HL-60 (cell line): ENCODE data around the gene MYO5B.

Source experiments
- DNase-seq, 2 experiments: peaks; one replicate each; pipeline ENCODE4 v3.0.0-alpha.2; 2010 to 2020; ENCODE audit warnings: low read depth in 1 of 2, low spot score in 1 of 2
- H3K27ac ChIP-seq: fragments of 250-450 bp; sonication (Bioruptor Pico); replicated peaks from 2 replicates; pipeline ENCODE4 v1.5.1; 2020; ENCODE audit warnings: mild to moderate bottlenecking, moderate library complexity
- H3K27me3 ChIP-seq: fragments of 250-450 bp; sonication (Bioruptor Pico); 2 replicates; pipeline ENCODE4 v1.5.1; 2021; ENCODE audit warnings: mild to moderate bottlenecking, moderate library complexity; ENCODE audit not compliant: insufficient read depth, poor library complexity, severe bottlenecking
- H3K4me3 ChIP-seq: replicated peaks from 2 replicates; pipeline ENCODE4 v1.5.1; 2011; ENCODE audit warnings: mild to moderate bottlenecking, control low read depth, low read length; ENCODE audit not compliant: insufficient read depth
- CTCF ChIP-seq: IDR thresholded peaks from one replicate; pipeline ENCODE4 v1.5.1; 2011; ENCODE audit warnings: low read length, control low read depth, inconsistent platforms; ENCODE audit not compliant: insufficient read depth
- GABPA ChIP-seq: IDR thresholded peaks from 2 replicates; pipeline ENCODE4 v1.6.1; 2012; ENCODE audit warnings: low read depth
- POLR2AphosphoS5 ChIP-seq: IDR thresholded peaks from 2 replicates; pipeline ENCODE4 v1.6.1; 2012; ENCODE audit warnings: low read depth
- REST ChIP-seq: IDR thresholded peaks from 2 replicates; pipeline ENCODE4 v1.6.1; 2012; ENCODE audit warnings: low read depth; ENCODE audit not compliant: insufficient replicate concordance
- SPI1 ChIP-seq: IDR thresholded peaks from 2 replicates; pipeline ENCODE4 v1.6.1; 2012; ENCODE audit warnings: low read depth, mild to moderate bottlenecking, borderline replicate concordance

The MYO5B gene

GRCh38 chr18:50093366-50094064 lies 101.4 kb downstream of the MYO5B start:
- TF ChIP-seq SPI1 (no peak), GABPA (no peak), REST (no peak)
- no peak overlapping the region for H3K4me3 ChIP-seq
- no peak for DNase-seq
- no peak overlapping the region for H3K27ac ChIP-seq
- no peaks in the 10 kb centered on the region for H3K27me3 ChIP-seq

- H3K27ac ChIP-seq = no peak overlapping the region
- DNase-seq = no peak
- H3K4me3 ChIP-seq = no peak overlapping the region
- no peak for TF ChIP-seq SPI1
- TF ChIP-seq CTCF = no peak
- TF ChIP-seq GABPA = no peak
- TF ChIP-seq POLR2AphosphoS5 = no peak
- TF ChIP-seq REST = no peak
- no peaks in the 10 kb centered on the region for H3K27me3 ChIP-seq
These were observed 102.6 kb downstream of the MYO5B start for GRCh38 chr18:50092245-50092805.

GRCh38 chr18:50091509-50092244 lies 103.3 kb downstream of the MYO5B start:
- DNase-seq = no peak
- Histone ChIP-seq H3K27ac (no peak overlapping the region), H3K27me3 (no peaks in the 10 kb centered on the region), H3K4me3 (no peak overlapping the region)
- no peak for TF ChIP-seq CTCF
- TF ChIP-seq GABPA = no peak
- no peak for TF ChIP-seq SPI1
- no peak for TF ChIP-seq REST
- no peak for TF ChIP-seq POLR2AphosphoS5
